ENCODE data around the gene TBATA. TPM values are rescaled to one million over a fixed set of nuclear protein-coding genes. Genes with fewer than 3 reads are reported as not detected.

The TBATA gene
- total and polyA plus RNA-seq, 2 of the 8 experiments (the other 6 are each of a cell fraction or from before 2014, with no cell fraction given), result not detected

GRCh38 chr10:70758757-70759514 is 26.2 kb downstream of the TBATA start (continued):
- peak in 1 of 2 experiments; percentile 54; a peak in 1 of 4 replicates for TF ChIP-seq SIN3A (conservative IDR thresholded peaks at IDR 0.05 in 1 of 2, IDR thresholded peaks at IDR 0.05 in 1 of 2; ENCODE audit: low read depth in 1 of 2, low read length in 2 of 2)

Data from H1 (cell line).